HG02938 (cell line): ENCODE data around the gene GPRIN1.
"Not testable (repeated sequence)": the region's sequence is repeated elsewhere in the genome, so short reads cannot be mapped to it uniquely, and the experiment has no call there.

ENCODE experiments used
- ATAC-seq: cut with Tn5 transposase; IDR thresholded peaks from one replicate; pipeline ENCODE4 v1.9.1; 2021; ENCODE audit warnings: mild to moderate bottlenecking, moderate library complexity; ENCODE audit not compliant: unreplicated experiment

GPRIN1 gene

DNA sequence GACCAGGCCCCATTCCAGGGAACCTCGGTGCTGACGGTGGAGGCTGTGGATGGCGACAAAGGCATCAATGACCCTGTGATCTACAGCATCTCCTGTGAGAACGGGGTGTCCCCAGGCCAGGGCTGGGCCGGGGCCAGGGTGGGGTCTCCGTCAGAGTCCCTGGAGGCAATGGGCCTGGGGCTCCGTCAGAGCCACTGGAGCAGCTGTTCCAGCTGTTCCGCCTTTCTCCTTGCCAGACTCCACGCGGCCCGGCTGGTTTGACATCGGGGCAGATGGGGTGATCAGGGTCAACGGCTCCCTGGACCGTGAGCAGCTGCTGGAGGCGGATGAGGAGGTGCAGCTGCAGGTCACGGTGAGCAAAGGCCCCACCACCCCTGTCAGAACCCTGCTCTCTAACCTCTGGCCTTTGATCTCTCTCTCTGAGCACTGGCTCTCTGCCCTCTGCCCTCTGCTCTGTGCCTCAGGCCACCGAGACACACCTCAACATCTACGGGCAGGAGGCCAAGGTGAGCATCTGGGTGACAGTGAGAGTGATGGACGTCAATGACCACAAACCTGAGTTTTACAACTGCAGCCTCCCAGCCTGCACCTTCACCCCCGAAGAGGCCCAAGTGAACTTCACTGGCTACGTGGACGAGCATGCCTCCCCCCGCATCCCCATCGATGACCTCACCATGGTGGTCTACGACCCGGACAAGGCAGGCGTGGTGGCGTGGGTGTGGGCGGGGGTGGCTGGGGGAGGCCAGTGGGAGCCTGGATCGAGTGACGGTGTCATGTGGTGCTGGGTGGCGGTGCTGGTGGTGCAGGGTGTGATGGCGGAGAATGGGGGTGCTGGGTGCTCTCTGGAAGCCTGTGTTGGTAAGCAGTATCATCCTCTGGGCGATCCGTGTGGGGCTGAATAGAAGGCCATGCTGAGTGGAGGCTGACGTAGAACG, 34.2 kb downstream of the GPRIN1 start:
- no peak for ATAC-seq

DNA sequence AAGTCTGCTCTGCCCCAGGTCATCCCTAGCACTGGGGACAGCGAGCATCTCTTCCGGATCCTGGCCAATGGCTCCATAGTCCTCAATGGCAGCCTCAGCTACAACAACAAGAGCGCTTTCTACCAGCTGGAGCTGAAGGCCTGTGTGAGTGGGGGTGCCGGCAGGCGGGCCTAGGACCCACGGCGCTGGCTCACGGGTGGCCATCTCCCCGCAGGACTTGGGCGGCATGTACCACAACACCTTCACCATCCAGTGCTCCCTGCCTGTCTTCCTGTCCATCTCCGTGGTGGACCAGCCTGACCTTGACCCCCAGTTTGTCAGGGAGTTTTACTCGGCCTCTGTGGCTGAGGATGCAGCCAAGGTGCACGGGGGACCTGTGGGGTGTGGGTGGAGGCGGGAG, 34.9 kb downstream of the GPRIN1 start:
- ATAC-seq, result no peak

DNA sequence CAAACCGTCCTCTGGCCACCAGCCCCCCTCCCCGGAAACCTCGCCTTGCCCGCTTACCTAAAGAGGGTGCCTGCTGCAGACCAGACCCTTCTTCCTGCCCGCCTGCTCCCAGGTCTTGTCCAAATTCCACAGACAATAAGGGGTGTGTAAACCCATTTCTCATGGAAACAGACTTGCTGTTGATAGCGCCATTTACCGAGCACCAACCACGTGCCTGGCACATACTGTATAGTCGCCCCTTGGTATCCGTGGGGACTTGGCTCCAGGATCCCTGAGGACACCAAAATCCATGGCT, 35.7 kb downstream of the GPRIN1 start:
- no peak for ATAC-seq

DNA sequence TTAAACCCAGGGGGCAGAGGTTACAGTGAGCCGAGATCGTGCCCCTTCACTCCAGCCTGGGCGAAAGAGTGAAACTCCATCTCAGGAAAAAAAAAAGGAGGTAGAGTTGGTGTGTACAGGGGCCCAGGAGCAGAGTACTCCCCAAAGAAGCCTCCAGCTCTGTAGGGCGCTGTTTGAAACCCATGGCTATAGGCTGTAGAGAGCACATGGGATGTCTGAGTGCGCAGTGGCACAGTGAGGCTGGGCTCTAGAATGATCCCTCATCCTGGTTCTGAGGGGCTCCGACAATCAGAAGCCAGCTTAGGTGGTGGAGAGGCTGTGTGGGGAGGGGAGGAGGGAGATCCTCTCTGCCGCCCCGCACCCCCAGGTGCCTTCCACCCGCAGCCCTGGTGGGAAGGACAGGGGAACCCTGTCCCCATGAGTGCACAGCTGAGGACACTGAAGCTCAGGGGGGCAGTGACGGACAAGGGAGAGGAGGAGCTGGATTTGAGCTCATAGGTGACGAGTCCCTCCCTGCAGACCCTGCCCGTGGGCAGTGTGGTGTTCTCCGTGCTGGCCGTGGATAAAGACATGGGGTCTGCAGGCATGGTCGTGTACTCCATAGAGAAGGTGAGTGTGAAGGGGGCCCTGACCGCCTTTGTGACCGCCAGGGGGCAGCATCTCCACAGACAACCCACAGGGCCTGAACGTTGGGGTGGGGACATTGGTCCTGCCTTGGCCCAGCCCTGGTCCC, 36.2 kb downstream of the GPRIN1 start:
- peak; percentile 56 for ATAC-seq

DNA sequence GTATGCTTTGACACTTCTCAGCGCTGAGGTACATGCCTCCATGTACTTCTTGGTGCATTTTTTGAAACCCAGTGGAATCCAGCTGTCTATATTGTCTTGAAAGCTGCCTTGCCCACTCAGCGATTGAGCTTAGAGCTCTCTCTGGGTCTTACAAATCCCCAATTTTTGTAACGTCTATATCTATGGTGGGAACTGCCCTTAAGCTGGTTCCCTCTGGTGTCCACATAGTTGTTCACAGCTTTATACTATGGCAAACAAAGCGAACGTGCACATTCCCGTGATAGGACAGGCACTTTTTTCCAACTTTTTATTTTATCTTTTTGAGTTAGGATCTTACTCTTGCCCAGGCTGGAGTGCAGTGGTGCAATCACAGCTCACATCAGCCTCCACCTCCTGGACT, 39.9 kb downstream of the GPRIN1 start:
- no peak for ATAC-seq

DNA sequence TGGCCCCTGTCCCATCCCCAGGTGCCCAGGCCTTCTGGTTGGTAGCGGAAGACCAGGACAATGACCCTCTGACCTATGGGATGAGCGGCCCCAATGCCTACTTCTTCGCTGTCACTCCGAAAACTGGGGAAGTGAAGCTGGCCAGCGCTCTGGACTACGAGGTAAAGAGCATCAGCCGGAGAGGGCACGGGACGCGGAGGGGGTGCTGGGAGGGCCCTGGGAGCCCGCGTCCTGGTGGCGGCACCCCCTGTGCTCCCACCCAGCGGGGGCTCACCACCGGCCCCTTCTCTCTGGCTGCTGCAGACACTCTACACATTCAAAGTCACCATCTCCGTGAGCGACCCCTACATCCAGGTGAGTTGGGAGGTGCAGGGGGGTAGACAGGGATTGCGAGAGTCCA, 41.3 kb downstream of the GPRIN1 start:
- ATAC-seq, result no peak

DNA sequence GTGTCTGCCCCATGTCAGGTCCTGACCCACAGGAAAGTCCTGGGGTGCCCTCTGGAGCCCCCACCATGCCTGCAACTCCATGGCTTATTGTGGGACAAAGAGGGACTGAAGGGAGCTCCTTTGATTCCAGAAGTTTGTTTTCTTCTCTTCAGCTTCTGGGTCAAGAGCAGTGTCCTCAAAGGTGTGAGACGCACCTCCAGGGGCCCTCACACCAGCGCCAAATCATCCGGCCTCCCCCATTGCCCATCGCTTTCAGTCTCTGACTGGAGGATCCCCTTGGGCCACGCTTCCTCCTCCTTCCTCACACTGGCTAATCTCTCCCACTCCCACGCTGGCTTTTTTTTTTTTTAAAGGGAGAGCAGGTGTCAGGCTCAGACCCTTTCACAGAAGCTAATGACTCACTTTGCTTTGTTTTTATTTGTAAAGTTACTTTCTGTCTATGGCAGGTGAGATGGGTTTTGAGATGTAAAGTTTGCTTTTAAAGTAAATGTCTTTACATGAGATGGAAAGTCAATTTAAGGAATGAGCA, 44.1 kb downstream of the GPRIN1 start:
- ATAC-seq, result no peak

DNA sequence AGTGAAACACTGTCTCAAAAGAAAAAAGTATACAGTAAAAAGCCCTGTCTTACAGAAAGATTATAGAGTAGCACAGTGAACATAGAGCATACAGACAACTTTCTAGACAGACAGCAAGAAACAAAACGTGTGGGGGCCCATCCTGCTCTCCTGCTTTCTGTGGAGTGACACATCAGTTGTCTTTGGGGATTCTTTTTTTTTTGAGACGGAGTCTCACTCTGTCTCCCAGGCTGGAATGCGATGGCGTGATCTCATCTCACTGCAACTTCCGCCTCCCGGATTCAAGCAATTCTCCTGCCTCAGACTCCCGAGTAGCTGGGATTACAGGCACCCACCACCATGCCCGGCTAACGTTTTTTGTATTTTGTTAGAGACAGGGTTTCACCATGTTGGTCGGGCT, 46.0 kb downstream of the GPRIN1 start:
- no peak for ATAC-seq

DNA sequence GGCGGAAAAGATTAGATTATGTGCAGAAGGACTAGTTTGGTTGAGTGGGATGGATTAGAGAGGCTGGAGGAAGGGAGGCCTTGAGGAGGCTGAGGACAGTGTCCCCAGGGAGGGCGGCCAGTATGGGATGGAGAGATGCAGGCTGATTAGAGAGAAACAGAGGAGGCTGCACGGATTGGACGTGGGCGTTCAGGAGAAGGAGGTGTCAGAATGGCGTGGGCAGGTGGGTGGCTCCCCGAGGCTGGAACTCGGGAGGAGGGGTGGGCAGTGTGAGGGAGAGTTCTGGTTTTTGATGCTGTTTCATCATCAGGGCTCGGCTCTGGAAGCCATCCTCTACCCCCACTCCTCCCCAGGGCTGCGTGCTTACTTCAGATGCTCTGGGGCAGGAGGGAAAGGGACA, 47.8 kb downstream of the GPRIN1 start:
- no peak for ATAC-seq

DNA sequence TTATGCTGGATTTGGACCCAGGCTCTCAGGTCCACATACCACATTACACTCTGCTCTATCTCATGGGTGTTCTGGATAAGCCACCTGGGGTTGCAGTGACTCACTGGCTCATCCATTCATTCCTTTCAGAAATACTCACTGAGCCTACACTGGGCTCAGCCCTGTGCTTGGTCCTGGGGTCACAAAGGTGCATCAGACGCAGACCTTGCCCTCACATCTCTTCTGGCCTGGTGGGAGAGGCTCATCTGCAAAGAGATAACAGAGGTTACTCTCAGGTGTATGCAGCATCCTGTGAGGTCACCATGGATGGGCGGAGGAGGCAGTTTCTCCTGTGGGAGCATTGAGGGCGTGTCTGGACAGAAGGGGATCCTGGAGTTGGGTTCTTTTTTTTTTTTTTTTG, 48.7 kb downstream of the GPRIN1 start:
- no peak for ATAC-seq

DNA sequence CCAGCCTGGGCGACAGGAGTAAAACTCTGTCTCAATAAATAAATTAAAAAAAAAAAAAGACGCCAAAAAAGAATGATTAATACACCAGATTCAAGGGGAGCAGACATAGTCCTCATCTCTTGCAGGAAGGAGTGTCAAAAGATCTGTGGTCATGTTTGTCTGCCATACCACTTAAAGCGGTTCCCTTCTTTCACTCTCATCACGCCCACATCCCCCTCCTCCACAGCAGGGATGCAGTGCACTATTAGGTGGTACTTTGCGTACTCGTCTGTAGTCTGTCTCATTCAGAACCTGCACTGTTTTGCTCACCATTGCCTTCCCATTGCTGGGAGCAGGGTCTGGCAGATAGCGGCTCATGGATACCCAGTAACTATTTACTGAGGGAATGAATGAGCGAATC, 49.6 kb downstream of the GPRIN1 start:
- no peak for ATAC-seq

DNA sequence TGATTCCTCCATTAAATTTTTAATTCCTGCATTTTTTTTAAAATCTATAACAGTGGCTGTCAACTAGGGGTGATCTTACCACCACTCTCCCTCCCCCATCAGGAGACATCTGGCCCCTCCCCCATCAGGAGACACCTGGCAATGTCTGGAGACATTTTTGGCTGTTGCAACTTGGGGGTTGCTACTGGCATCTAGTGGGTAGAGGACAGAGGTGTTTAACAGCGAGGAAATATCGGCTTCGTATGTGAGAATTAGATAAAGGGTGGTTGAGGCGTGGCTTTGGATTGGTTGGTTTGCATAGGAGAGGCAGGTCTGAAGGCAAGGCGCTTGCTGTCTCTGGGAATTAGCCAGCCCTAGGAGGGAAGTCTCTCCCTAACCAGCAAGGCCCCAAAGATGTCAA, 50.3 kb downstream of the GPRIN1 start:
- no peak for ATAC-seq

DNA sequence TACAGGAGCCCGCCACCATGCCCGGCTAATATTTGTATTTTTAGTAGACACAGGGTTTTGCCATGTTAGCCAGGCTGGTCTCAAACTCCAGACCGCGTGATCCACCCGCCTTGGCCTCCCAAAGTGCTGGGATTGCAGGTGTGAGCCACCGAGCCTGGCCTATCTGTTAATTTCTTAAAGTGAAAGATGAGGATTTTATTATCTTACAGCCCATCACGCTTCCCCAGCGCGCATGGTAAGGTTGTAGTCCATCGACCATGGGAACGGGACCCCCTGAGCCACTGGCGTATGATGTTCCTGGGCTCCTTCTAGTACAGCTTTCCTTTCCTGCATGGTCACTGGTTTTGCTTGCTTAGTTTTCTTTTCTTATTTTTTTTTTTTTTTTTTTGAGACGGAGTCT, 52.1 kb downstream of the GPRIN1 start:
- ATAC-seq, result no peak

DNA sequence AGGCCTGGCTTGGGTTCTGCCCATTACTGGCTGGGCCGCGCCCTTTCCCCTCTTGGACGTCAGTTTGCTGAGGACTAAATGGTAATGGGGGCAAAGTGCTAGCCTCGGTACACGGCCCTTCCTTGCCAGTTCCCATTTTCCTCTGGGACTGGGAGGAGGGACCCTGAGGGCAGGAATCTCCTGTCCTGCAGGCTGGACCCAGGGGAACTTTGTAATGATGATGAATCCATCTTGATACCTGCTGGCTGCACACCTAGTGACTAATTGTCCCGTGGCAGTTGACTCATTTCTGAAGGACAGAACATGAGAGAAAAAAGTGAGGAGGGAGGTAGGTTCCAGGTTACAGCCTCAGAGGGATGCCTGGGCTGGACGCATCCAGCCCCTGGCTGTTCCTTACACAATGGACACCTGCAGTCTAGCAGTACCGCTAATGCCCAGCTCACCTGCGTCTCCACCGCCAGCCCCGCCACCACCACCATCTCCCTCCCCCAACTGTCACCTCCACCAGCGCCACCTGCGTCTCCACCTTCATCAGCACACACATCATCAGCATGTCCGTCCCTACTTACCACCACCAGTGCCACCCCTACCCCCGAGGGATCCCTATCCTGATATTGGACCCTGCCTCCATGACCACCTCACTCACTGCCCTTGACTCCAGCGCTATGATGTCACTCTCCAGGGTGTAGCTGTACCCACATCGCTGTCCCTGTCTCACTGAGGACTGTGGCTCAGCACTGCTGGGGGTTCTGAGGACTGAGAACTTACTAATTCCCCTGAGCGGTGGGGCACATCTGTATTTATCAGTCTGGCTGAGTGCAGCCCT, 56.5 kb downstream of the GPRIN1 start:
- no peak for ATAC-seq

DNA sequence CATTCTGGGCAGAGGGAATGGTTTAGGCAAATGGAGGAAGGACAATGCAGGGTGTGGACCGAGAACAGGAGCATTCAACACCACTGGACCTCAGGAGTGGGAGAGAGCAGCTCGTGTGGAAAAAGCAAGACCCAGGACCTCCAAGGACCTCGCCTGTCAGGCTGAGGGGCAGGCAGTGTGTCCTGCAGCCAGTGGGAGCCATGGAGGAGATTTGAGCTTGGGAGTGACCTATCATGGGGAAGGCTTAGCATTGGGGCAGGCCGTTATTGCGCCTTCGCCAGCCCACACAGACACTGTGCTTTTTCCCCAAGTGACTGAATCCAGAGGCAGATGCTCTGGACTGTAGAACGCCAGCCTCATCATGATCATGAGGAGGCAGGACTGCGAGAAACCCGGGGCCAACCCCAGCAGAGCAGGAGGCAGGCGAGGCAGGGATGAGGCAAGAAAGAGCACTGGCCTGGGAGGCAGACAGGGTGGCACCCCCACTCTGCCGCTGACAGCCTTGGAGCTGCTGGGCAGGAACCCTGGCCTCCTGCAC, 57.6 kb downstream of the GPRIN1 start:
- no peak for ATAC-seq

DNA sequence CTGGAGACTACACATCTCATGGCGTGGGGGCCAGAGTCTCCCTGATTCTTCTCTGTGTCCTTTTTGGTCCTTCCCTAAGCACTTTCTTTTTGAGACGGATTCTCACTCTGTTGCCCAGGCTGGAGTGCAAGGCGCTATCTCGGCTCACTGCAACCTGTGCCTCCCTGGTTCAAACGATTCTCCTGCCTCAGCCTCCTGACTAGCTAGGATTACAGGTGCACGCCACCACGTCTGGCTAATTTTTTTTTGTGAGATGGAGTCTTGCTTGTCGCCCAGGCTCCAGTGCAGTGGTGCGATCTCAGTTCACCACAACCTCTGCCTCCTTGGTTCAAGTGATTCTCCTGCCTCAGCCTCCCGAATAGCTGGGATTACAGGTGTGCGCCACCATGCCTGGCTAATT, 59.0 kb downstream of the GPRIN1 start:
- ATAC-seq, result not testable (repeated sequence)

DNA sequence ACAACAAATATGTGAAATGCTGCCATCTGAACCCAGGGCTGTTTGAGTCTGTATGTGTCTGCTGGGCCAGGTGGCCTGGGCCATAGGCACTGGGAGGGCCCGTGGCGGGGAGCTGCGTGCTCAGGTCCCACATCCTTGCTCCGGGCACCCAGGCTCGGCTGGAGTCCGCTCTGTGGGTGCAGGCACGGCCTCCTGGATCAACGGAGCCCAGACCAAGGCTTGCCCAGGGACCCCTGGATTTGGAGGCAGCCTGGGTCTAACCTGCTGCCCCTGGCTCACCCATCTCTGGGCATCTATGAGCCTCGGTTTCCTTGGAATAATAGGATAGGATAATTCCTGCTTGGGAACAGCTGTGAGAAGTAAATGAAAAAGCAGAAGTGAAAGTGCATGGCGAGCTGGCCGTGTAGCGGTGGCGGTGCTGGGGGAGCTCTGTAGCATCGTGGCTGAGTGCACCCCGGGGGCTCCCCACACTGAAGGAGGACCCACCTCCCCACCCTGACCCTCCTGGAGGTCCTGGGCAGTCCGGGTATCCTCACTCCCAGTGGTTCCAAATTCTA, 59.6 kb downstream of the GPRIN1 start:
- ATAC-seq, result no peak

DNA sequence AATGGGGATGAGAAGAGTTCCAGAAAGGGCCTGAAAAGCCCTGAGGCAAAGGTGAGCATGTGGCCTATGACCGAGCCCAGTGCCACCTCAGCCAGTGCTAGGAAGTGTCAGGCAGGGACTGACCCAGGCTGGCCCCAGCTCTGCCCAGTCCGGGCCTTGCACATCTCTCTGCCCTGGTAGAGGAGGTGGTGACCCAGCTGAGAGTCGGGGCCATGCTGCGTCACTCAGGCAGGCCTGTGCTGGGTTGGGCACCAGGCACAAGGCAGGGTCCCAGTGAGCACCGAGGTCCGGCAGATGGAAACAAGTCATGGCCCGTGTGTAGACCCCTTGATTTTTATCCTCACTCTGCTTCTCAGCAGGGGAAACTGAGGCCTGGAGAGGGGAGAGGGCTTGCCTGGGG, 60.1 kb downstream of the GPRIN1 start:
- no peak for ATAC-seq

DNA sequence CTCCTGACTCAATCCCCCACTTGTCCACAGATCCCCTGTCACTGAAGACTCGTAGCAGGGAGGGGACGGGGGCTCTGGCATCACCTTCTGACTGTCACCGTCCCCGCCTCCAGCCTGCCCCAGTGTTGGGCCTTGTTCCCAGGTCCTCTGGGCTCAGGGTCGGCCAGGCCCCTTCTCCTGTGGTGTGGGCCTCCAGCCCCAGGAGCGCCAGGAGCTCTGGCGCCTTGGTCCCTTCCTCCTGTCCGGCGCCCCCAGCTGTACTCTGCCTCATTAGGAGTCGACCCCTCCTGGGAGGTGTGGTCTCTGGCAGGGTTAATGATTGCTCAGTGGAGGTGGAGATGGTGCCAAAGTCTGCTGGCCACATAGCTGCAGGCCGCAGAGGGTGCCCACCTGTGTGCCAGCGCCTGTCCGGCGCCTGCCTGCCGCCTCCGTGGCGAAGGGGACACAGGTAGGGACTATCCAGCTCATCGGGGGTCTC, 61.0 kb downstream of the GPRIN1 start, which contains the start of gene CDHR2:
Gene CDHR2, plus strand, starts transcription at position 376 of the 478 bp plus-strand sequence. CDS start 16,011 bp downstream, outside the sequence.
- ATAC-seq, result no peak

DNA sequence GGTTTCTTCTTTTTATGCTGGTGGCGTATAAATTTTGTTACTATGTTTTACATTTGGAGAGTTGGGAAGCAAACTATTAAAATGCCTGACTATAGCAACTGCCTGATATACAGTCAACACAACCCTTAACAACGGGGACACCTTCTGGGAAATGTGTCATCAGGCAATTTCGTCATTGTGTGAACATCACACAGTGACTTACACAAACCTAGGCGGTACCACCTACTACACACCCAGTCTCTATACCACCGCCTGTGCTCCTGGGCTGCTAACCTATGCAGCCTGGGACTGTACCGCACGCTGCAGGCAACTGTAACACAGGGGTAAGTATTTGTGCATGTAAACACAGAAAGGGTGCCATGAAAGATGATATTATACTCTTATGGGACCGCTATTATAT, 62.2 kb downstream of the GPRIN1 start:
- ATAC-seq, result no peak
